ENCODE measurements around the gene C17orf100. TPM values are rescaled to one million over a fixed set of nuclear protein-coding genes. Genes with fewer than 3 reads are reported as not detected.
"Not testable (repeated sequence)": the region's sequence is repeated elsewhere in the genome, so short reads cannot be mapped to it uniquely, and the experiment has no call there.

Gene C17orf100
- total RNA-seq, 1 donor from 2014 or later = 0.92 TPM

GRCh38 chr17:6683081-6683684, 31.6 kb downstream of the C17orf100 start:
- ATAC-seq (no peak), DNase-seq (ENCODE audit: missing footprints) (no peak)
- intact Hi-C loops (cut with DNase I) = no loop called here

GRCh38 chr17:6683730-6684459, 32.3 kb downstream of the C17orf100 start:
- DNase-seq (ENCODE audit: missing footprints) = no peak
- ATAC-seq = no peak
- intact Hi-C loops (cut with DNase I) = no loop called here

GRCh38 chr17:6684460-6684783, 32.9 kb downstream of the C17orf100 start:
- no peak for ATAC-seq
- no peak for DNase-seq (ENCODE audit: missing footprints)
- intact Hi-C loops (cut with DNase I) = no loop called here

- DNase-seq (ENCODE audit: missing footprints) (no peak), ATAC-seq (no peak)
- intact Hi-C loops (cut with DNase I) = no loop called here
These were observed 33.6 kb downstream of the C17orf100 start for GRCh38 chr17:6684881-6685767.

GRCh38 chr17:6686026-6686425, 34.5 kb downstream of the C17orf100 start:
- intact Hi-C loops (cut with DNase I) = no loop called here
- DNase-seq (ENCODE audit: missing footprints) (no peak), ATAC-seq (no peak)

GRCh38 chr17:6688944-6689343, 37.4 kb downstream of the C17orf100 start:
- ATAC-seq (no peak), DNase-seq (ENCODE audit: missing footprints) (no peak)
- intact Hi-C loops (cut with DNase I) = no loop called here

GRCh38 chr17:6690641-6691040, 39.1 kb downstream of the C17orf100 start:
- ATAC-seq (no peak), DNase-seq (ENCODE audit: missing footprints) (no peak)
- intact Hi-C loops (cut with DNase I) = no loop called here

- intact Hi-C loops (cut with DNase I) = no loop called here
- no peak for ATAC-seq
- no peak for DNase-seq (ENCODE audit: missing footprints)
These were observed 40.0 kb downstream of the C17orf100 start for GRCh38 chr17:6691546-6691945.

GRCh38 chr17:6691958-6692357, 40.4 kb downstream of the C17orf100 start:
- ATAC-seq; intact Hi-C loops (cut with DNase I); DNase-seq (ENCODE audit: missing footprints): not testable (repeated sequence)

- ATAC-seq = no peak
- no peak for DNase-seq (ENCODE audit: missing footprints)
- intact Hi-C loops (cut with DNase I) = no loop called here
These were observed 43.5 kb downstream of the C17orf100 start for GRCh38 chr17:6695051-6695450.

- ATAC-seq (no peak), DNase-seq (ENCODE audit: missing footprints) (no peak)
- intact Hi-C loops (cut with DNase I) = no loop called here
These were observed 44.0 kb downstream of the C17orf100 start for GRCh38 chr17:6695565-6695964.

GRCh38 chr17:6696906-6697305, 45.3 kb downstream of the C17orf100 start:
- intact Hi-C loops (cut with DNase I) = no loop called here
- no peak for DNase-seq (ENCODE audit: missing footprints)
- no peak for ATAC-seq

- ATAC-seq = no peak
- intact Hi-C loops (cut with DNase I) = no loop called here
- DNase-seq (ENCODE audit: missing footprints) = no peak
These were observed 46.4 kb downstream of the C17orf100 start for GRCh38 chr17:6698004-6698403.

GRCh38 chr17:6699997-6700947, 48.7 kb downstream of the C17orf100 start:
- DNase-seq (ENCODE audit: missing footprints) (no peak), ATAC-seq (no peak)
- intact Hi-C loops (cut with DNase I) = no loop called here

- intact Hi-C loops (cut with DNase I) = no loop called here
- no peak for DNase-seq (ENCODE audit: missing footprints)
- ATAC-seq = no peak
These were observed 49.4 kb downstream of the C17orf100 start for GRCh38 chr17:6700948-6701307.

- ATAC-seq = no peak
- intact Hi-C loops (cut with DNase I) = no loop called here
- DNase-seq (ENCODE audit: missing footprints) = no peak
These were observed 50.2 kb downstream of the C17orf100 start for GRCh38 chr17:6701719-6702118.

- intact Hi-C loops (cut with DNase I) = no loop called here
- no peak for ATAC-seq
- no peak for DNase-seq (ENCODE audit: missing footprints)
These were observed 51.1 kb downstream of the C17orf100 start for GRCh38 chr17:6702567-6703215.

Measured in Right ventricle myocardium inferior (tissue), 1 donor.